ENCODE results near the gene AKIRIN1. TPM values are rescaled to one million over a fixed set of nuclear protein-coding genes. Genes with fewer than 3 reads are reported as not detected.
A peak's percentile ranks its signal among the peaks of the same experiment; 100 is the strongest.

Gene AKIRIN1
- total and polyA plus RNA-seq, 2 donors (not counting 3 experiments of a cell fraction or from before 2014, with no cell fraction given) = 28.4 to 43.4 TPM

DNA sequence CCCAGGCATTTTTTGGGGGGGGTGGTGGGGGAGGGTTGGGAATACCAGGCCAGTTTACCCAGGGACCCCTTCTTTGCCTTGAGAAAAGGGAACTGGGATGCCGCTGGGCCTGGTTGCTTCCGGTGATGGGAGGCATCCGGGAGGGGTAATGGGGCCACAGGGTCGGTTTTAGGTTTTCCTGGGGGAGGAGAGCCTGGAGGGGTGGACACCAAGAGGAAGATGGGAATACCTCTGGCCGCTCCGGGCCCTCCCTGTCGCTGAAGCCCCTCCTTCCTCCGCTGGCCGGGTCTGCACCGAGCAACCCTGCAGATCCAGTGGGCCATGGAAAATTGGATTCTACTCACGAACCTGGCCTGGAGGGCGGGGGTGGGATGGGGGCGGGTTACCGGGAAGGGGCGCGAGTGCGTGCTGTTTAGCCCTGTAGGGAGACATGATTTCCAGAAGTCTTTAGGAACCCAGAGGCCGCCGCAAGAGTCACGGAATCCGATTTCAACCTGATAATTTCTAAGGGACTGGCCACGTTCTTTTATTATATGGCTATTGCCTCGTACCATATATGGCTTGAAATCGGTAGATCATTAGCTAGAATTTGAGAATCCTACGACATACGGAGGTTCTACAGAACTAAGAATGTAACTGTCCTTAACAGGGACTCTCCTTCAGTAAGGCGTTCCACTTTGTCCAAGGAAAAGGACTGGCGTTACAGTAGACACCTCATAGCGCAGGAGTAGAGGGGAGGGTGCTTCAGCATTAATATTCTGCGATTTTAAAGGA, 749 bp downstream of the AKIRIN1 start:
- FAIRE-seq = peak; percentile 46
- peak overlapping the region; percentile 87 for H3K4me2 ChIP-seq (ENCODE audit: insufficient read depth, low read length)
- dilution Hi-C loops (cut with MboI; ENCODE audit: extremely low pct_ligation_motif_present, low sequenced_read_pairs) (no loop called here), intact Hi-C loops (cut with micrococcal nuclease) (loop anchor here (1.0 to 5.0 kb wide), 4 partner anchors 34 to 585 kb away; partner anchors contain the start of genes MYCBP, NDUFS5, PABPC4 and RRAGC)
- DNase-seq (ENCODE audit: low read depth, low spot score) = peak; percentile 38
- POLR2A ChIA-PET = no interaction called here
- peak overlapping the region; percentile 85 for H3K27ac ChIP-seq (ENCODE audit: insufficient read depth, low read depth, low read length)
- H3K4me1 ChIP-seq (ENCODE audit: control insufficient read depth, extremely low read depth, insufficient read depth, low read length) = peaks cover 18% of the 10 kb centered on the region
- H3K79me2 ChIP-seq (ENCODE audit: control insufficient read depth, insufficient read depth, low read length) = peaks cover 57% of the 10 kb centered on the region
- H3K36me3 ChIP-seq (ENCODE audit: control insufficient read depth in 2 of 2, extremely low read depth in 1 of 2, insufficient read depth in 2 of 2, low read length in 2 of 2) = peaks cover 0 to 3% of the 10 kb centered on the region in 2 experiments
- H3K9me1 ChIP-seq (replicated peaks; ENCODE audit: control insufficient read depth, extremely low read depth, insufficient read depth, low read length) = no peaks in the 10 kb centered on the region
- H3K27me3 ChIP-seq (ENCODE audit: control insufficient read depth in 2 of 2, insufficient read depth in 2 of 2, low read length in 2 of 2) = no peaks in the 10 kb centered on the region
- TF ChIP-seq, protein P1, sequence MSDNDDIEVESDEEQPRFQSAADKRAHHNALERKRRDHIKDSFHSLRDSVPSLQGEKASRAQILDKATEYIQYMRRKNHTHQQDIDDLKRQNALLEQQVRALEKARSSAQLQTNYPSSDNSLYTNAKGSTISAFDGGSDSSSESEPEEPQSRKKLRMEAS (IDR thresholded peaks at IDR 0.05; ENCODE audit: insufficient read depth, insufficient read length) = no peak
- no peak for TF ChIP-seq POLR2AphosphoS5 (IDR thresholded peaks at IDR 0.05; ENCODE audit: insufficient read depth, low read depth, low read length)
- TF ChIP-seq MYC (IDR thresholded peaks at IDR 0.05; ENCODE audit: low read depth, low read length) = no peak
- TF ChIP-seq FOS (IDR thresholded peaks at IDR 0.05; ENCODE audit: borderline replicate concordance, insufficient read depth, low read length) = no peak
- TF ChIP-seq CTCF (IDR thresholded peaks at IDR 0.05; ENCODE audit: extremely low read depth in 1 of 2, insufficient read depth in 1 of 2, low read depth in 1 of 2, low read length in 2 of 2) = no peak
- TF ChIP-seq POLR2A (IDR thresholded peaks at IDR 0.05; ENCODE audit: low read depth, low read length) = no peak
- no peak for TF ChIP-seq JUN (IDR thresholded peaks at IDR 0.05; ENCODE audit: borderline replicate concordance, insufficient read depth, insufficient read length, low read depth)
- no peak for TF ChIP-seq EZH2 (IDR thresholded peaks at IDR 0.05; ENCODE audit: borderline replicate concordance, low read depth, low read length, severe bottlenecking)
- no peak for TF ChIP-seq GATA2 (IDR thresholded peaks at IDR 0.05; ENCODE audit: insufficient read depth, insufficient read length, low read depth, low read length)
- H3K4me3 ChIP-seq (replicated peaks in 1 of 3; ENCODE audit: insufficient read depth in 1 of 3, low read depth in 1 of 3, low read length in 3 of 3) = peak overlapping the region; percentile 44 to 83 (median 82)
- no TSS peak for BruUV-seq (replicated peaks)
- peak overlapping the region; percentile 98 for H3K9ac ChIP-seq (replicated peaks; ENCODE audit: extremely low read depth, insufficient read depth, low read length)
- no peak overlapping the region for H2AFZ ChIP-seq (ENCODE audit: low read depth, low read length)
- no peaks in the 10 kb centered on the region for H3K9me3 ChIP-seq (replicated peaks; ENCODE audit: control insufficient read depth, insufficient read depth, low read length)
- CTCF ChIA-PET = interaction anchor here (1.4 kb wide), 1 partner anchor 11 kb away, joined by 5 read pairs; no protein-coding TSS in a partner anchor
- peaks cover 4% of the 10 kb centered on the region for H4K20me1 ChIP-seq (replicated peaks; ENCODE audit: control insufficient read depth, extremely low read depth, insufficient read depth, low read length)
